ENCODE results near the gene PPIL3. TPM values are rescaled to one million over a fixed set of nuclear protein-coding genes. Genes with fewer than 3 reads are reported as not detected.

The PPIL3 gene
- polyA plus RNA-seq, 1 of the 3 experiments (the other 2 are of a cell fraction), result 44.9 TPM

DNA sequence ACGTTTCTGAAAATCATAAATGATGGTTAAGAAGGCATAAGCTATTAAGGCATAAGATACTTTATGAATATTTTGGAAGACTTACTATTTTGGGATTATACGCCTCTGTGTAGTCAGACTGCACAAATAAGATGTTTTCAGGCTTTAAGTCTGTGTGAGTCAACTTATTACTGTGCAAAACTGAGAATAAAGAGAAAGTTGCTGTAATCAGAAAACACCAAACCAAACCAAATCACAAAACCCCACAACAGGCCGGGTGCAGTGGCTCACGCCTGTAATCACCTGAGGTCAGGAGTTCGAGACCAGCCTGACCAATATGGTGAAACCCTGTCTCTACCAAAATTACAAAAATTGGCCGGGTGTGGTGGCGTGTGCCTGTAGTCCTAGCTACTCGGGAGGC is 32.1 kb downstream of the PPIL3 start:
- WGBS (ENCODE audit: low lambda C conversion rate), result 98% methylated on average over 8 of the region's 8 CpGs
- H3K36me3 ChIP-seq (replicated peaks in 1 of 2; ENCODE audit: control insufficient read depth in 1 of 2, insufficient read depth in 2 of 2, low read length in 1 of 2), result peaks cover 81 to 96% of the 10 kb centered on the region in 2 experiments
- no peaks in the 10 kb centered on the region for H3K27me3 ChIP-seq (ENCODE audit: insufficient read depth)
- ChIA-PET CTCF (no interaction called here), POLR2A (interaction anchor here (0.7 kb wide), 1 partner anchor 13 kb away, joined by 5 read pairs; no protein-coding TSS in a partner anchor)
- H3F3A ChIP-seq (replicated peaks; ENCODE audit: insufficient read depth), result peaks cover 49% of the 10 kb centered on the region
- H3K4me1 ChIP-seq (ENCODE audit: control insufficient read depth in 1 of 2, insufficient read depth in 2 of 2, low read depth in 1 of 2, low read length in 1 of 2), result peaks cover 17 to 18% of the 10 kb centered on the region in 2 experiments; a peak in 3 of 4 replicates
- no peaks in the 10 kb centered on the region for H3K9me2 ChIP-seq
- no peak for DNase-seq
- H3K9me3 ChIP-seq, result no peaks in the 10 kb centered on the region
- H3K4me3 ChIP-seq (ENCODE audit: low read depth in 2 of 2, low read length in 1 of 2), result no peak overlapping the region
- no peak overlapping the region for H2AFZ ChIP-seq (ENCODE audit: low read depth)
- TF ChIP-seq JUND (IDR thresholded peaks at IDR 0.05) (no peak), CTCF (IDR thresholded peaks at IDR 0.05) (no peak)
- H3K9ac ChIP-seq, result no peak overlapping the region
- peaks cover 67% of the 10 kb centered on the region for H4K20me1 ChIP-seq (ENCODE audit: insufficient read depth)
- peaks cover 71% of the 10 kb centered on the region for H3K79me2 ChIP-seq (ENCODE audit: insufficient read depth)
- H3K4me2 ChIP-seq, result no peak overlapping the region
- no peak overlapping the region for H3K27ac ChIP-seq (ENCODE audit: low read depth in 2 of 2, low read length in 1 of 2)

- Histone ChIP-seq H3F3A (replicated peaks; ENCODE audit: insufficient read depth) (peaks cover 68% of the 10 kb centered on the region), H4K20me1 (ENCODE audit: insufficient read depth) (peaks cover 25% of the 10 kb centered on the region; the same call in 1 of the 2 replicates), H3K9me2 (no peaks in the 10 kb centered on the region), H3K4me2 (no peak overlapping the region), H3K9ac (no peak overlapping the region), H3K36me3 (replicated peaks in 1 of 2; ENCODE audit: control insufficient read depth in 1 of 2, insufficient read depth in 2 of 2, low read length in 1 of 2) (peaks cover 54 to 64% of the 10 kb centered on the region in 2 experiments), H3K4me1 (ENCODE audit: control insufficient read depth in 1 of 2, insufficient read depth in 2 of 2, low read depth in 1 of 2, low read length in 1 of 2) (no peaks in the 10 kb centered on the region), H3K79me2 (ENCODE audit: insufficient read depth) (peaks cover 29% of the 10 kb centered on the region), H3K27me3 (ENCODE audit: insufficient read depth) (no peaks in the 10 kb centered on the region), H3K27ac (ENCODE audit: low read depth in 2 of 2, low read length in 1 of 2) (no peak overlapping the region), H3K9me3 (no peaks in the 10 kb centered on the region), H3K4me3 (ENCODE audit: low read depth in 2 of 2, low read length in 1 of 2) (no peak overlapping the region), H2AFZ (ENCODE audit: low read depth) (no peak overlapping the region)
- no peak for DNase-seq
- WGBS (ENCODE audit: low lambda C conversion rate), result 100% methylated on average over 2 of the region's 2 CpGs
- ChIA-PET CTCF (interaction anchor here (0.9 kb wide), 1 partner anchor 217 kb away, joined by 3 read pairs; no protein-coding TSS in a partner anchor), POLR2A (no interaction called here)
- TF ChIP-seq, protein P1, sequence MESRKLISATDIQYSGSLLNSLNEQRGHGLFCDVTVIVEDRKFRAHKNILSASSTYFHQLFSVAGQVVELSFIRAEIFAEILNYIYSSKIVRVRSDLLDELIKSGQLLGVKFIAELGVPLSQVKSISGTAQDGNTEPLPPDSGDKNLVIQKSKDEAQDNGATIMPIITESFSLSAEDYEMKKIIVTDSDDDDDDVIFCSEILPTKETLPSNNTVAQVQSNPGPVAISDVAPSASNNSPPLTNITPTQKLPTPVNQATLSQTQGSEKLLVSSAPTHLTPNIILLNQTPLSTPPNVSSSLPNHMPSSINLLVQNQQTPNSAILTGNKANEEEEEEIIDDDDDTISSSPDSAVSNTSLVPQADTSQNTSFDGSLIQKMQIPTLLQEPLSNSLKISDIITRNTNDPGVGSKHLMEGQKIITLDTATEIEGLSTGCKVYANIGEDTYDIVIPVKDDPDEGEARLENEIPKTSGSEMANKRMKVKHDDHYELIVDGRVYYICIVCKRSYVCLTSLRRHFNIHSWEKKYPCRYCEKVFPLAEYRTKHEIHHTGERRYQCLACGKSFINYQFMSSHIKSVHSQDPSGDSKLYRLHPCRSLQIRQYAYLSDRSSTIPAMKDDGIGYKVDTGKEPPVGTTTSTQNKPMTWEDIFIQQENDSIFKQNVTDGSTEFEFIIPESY (IDR thresholded peaks at IDR 0.05; ENCODE audit: borderline replicate concordance, low read depth), result no peak
- TF ChIP-seq TEAD4 (IDR thresholded peaks at IDR 0.05; ENCODE audit: borderline replicate concordance, insufficient read depth) (no peak), MXI1 (IDR thresholded peaks at IDR 0.05; ENCODE audit: low read depth, low read length) (no peak), RAD21 (IDR thresholded peaks at IDR 0.05; ENCODE audit: low read length) (no peak), RCOR1 (IDR thresholded peaks at IDR 0.05; ENCODE audit: low read length) (no peak), NFIC (IDR thresholded peaks at IDR 0.05; ENCODE audit: borderline replicate concordance) (no peak), PBX3 (IDR thresholded peaks at IDR 0.05) (no peak), FOXM1 (IDR thresholded peaks at IDR 0.05; ENCODE audit: low read depth) (no peak), POLR2AphosphoS5 (IDR thresholded peaks at IDR 0.05; ENCODE audit: low read depth, low read length) (no peak), CHD2 (IDR thresholded peaks at IDR 0.05; ENCODE audit: low read length, partially characterized antibody) (no peak), TAF1 (IDR thresholded peaks at IDR 0.05; ENCODE audit: borderline replicate concordance, low read depth, low read length) (no peak), EZH2phosphoT487 (IDR thresholded peaks at IDR 0.05; ENCODE audit: borderline replicate concordance, low read depth) (no peak), MEF2A (IDR thresholded peaks at IDR 0.05; ENCODE audit: borderline replicate concordance, low read depth) (no peak), GATA2 (CRISPR knock-in tag; IDR thresholded peaks at IDR 0.05) (no peak), MAX (IDR thresholded peaks at IDR 0.05; ENCODE audit: low read depth) (no peak), YY1 (IDR thresholded peaks at IDR 0.05; ENCODE audit: low read depth) (no peak)
Observed at GRCh38 chr2:200852605-200853004, 36.3 kb downstream of the PPIL3 start.

Data from SK-N-SH (cell line).